Aorta (tissue), 5 donors: Measurements from ENCODE around the gene SYNPR. TPM values are rescaled to one million over a fixed set of nuclear protein-coding genes. Genes with fewer than 3 reads are reported as not detected.

Source experiments
- ATAC-seq: fragments of 200-7000 bp; cut with Tn5 transposase; one replicate; pipeline ENCODE4 v1.9.1; 2022; ENCODE audit warnings: moderate library complexity; ENCODE audit not compliant: low FRiP score
- DNase-seq, 2 donors: peaks; one replicate each; pipeline ENCODE4 v3.0.0-alpha.2; 2020
- H3K27ac ChIP-seq, 2 donors: one replicate each; pipeline ENCODE4 v1.5.1; 2013; ENCODE audit warnings: low read length in 2 of 2, mild to moderate bottlenecking in 2 of 2, moderate library complexity in 2 of 2, control low read depth in 1 of 2, inconsistent platforms in 1 of 2, low read depth in 1 of 2
- H3K27me3 ChIP-seq, 2 donors: one replicate each; pipeline ENCODE4 v1.6.1; 2013; ENCODE audit warnings: control low read depth in 1 of 2, low read length in 1 of 2, mild to moderate bottlenecking in 1 of 2, moderate library complexity in 1 of 2; ENCODE audit not compliant: insufficient read depth in 2 of 2, control insufficient read depth in 1 of 2
- H3K36me3 ChIP-seq, 2 donors: one replicate each; pipeline ENCODE4 v1.6.1; 2013; ENCODE audit warnings: control low read depth in 1 of 2, low read length in 1 of 2, mild to moderate bottlenecking in 1 of 2; ENCODE audit not compliant: insufficient read depth in 2 of 2, control insufficient read depth in 1 of 2
- H3K4me1 ChIP-seq, 2 donors: one replicate each; pipeline ENCODE4 v1.6.1; 2013; ENCODE audit warnings: low read length in 2 of 2, control low read depth in 1 of 2, mild to moderate bottlenecking in 1 of 2, moderate library complexity in 1 of 2; ENCODE audit not compliant: insufficient read depth in 2 of 2, control insufficient read depth in 1 of 2
- H3K4me3 ChIP-seq, 2 donors: one replicate each; pipeline ENCODE4 v1.5.1; 2013; ENCODE audit warnings: low read length in 2 of 2, control low read depth in 1 of 2, mild to moderate bottlenecking in 1 of 2
- H3K9me3 ChIP-seq: one replicate; pipeline ENCODE4 v1.6.1; 2013; ENCODE audit warnings: mild to moderate bottlenecking, low read length; ENCODE audit not compliant: control insufficient read depth
- WGBS, 2 donors: extraction: QIAGEN DNeasy Blood & Tissue Kit; methylation state at CpG; one replicate each; pipeline ENCODE4 v1.1.7; 2013; 5-methylcytosine and 5-hydroxymethylcytosine counted together
- intact Hi-C, 2 donors: fragments of 100-400 bp; cut with DNase I; formaldehyde crosslinking; loops; one replicate each; pipeline versions ENCODE4 v1.14.2 to v1.15.0; 2022
- polyA plus RNA-seq, 2 donors: library from polyadenylated mRNA; stranded (reverse); fragments of 200-250 nt; gene quantifications; one replicate each; pipeline ENCODE4 v1.2.3, GENCODE V29; 2013
- total RNA-seq, 2 donors: library from RNA; stranded (reverse); fragmentation: NEBNext Ultra II Directional; extraction: Animal tissue kit (Norgen Biotek cat#: 25700); gene quantifications; one replicate each; pipeline ENCODE4 v1.2.1, GENCODE V29; 2021
- donor health status: healthy with polysubstance abuse.
- donor health status: Bipolar disorder and iron deficiency.
- donor health status: DM: no; HTN: no; CAD: no.
- donor health status: DM: no; HTN: no; CAD: no.
- donor health status: DM: yes; HTN: yes; CAD: no.

The SYNPR gene
- total and polyA plus RNA-seq, 4 donors = not detected

DNA sequence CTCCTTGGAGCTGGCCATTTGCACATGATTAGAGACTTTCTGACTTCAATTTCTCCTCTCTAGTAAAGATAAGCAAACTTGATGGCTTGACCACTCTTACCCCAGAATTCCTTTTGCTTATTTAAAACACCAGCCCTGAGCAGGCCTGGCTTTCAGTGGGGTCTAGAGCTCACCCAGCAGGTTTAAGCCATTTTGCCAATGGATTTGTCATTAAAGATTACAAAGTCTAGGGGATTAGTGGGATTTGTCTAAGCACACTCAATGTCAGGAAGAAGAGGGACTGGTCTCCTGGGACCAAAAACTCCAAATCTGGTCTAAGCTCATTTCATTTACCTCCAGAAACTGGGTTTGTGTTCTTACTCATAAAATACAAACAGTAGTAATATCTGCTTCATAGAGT, 317.1 kb downstream of the SYNPR start:
- no peaks in the 10 kb centered on the region for H3K27me3 ChIP-seq
- ATAC-seq (no peak), DNase-seq (no peak)
- intact Hi-C loops = no loop called here
- H3K36me3 ChIP-seq = no peaks in the 10 kb centered on the region
- H3K4me3 ChIP-seq = no peak overlapping the region
- no peak overlapping the region for H3K27ac ChIP-seq
- H3K9me3 ChIP-seq = no peaks in the 10 kb centered on the region
- no peaks in the 10 kb centered on the region for H3K4me1 ChIP-seq

- Histone ChIP-seq H3K27me3 (no peaks in the 10 kb centered on the region), H3K4me1 (no peaks in the 10 kb centered on the region), H3K4me3 (no peak overlapping the region), H3K9me3 (no peaks in the 10 kb centered on the region), H3K27ac (no peak overlapping the region), H3K36me3 (no peaks in the 10 kb centered on the region)
- intact Hi-C loops = no loop called here
- DNase-seq (no peak), ATAC-seq (no peak)
- 89 to 90% methylated on average over 2 of the region's 2 CpGs for WGBS, 2 donors
These were observed 318.9 kb downstream of the SYNPR start for GRCh38 chr3:63597019-63597418.

- intact Hi-C loops = no loop called here
- no peaks in the 10 kb centered on the region for H3K4me1 ChIP-seq
- 34 to 45% methylated on average over 3 of the region's 3 CpGs for WGBS, 2 donors
- H3K36me3 ChIP-seq = no peaks in the 10 kb centered on the region
- ATAC-seq = no peak
- H3K27me3 ChIP-seq = no peaks in the 10 kb centered on the region
- H3K27ac ChIP-seq = no peak overlapping the region
- peaks cover 1% of the 10 kb centered on the region for H3K9me3 ChIP-seq
- no peak overlapping the region for H3K4me3 ChIP-seq
- DNase-seq = no peak
These were observed 329.6 kb downstream of the SYNPR start for GRCh38 chr3:63607716-63608115.

DNA sequence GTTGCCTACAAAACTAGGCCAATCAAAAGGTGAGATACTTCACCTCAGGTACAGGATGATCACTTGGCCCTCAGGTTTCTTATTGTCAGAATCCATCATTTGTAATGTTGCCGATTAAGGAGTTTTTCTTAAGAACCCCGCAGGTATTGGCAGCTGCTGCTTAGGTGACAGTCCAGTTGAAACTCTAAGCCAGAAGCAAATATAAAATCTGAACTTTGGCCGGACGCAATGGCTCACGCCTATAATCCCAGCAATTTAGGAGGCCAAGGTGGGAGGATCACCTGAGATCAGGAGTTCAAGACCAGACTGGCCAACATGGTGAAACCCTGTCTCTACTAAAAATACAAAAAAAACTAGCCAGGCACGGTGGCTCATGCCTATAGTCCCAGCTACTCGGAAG, 331.3 kb downstream of the SYNPR start:
- Histone ChIP-seq H3K9me3 (peaks cover 1% of the 10 kb centered on the region), H3K27ac (no peak overlapping the region), H3K36me3 (no peaks in the 10 kb centered on the region), H3K4me1 (no peaks in the 10 kb centered on the region), H3K4me3 (no peak overlapping the region), H3K27me3 (no peaks in the 10 kb centered on the region)
- no peak for ATAC-seq
- no peak for DNase-seq
- intact Hi-C loops = no loop called here
- 86 to 88% methylated on average over 7 of the region's 7 CpGs for WGBS, 2 donors

DNA sequence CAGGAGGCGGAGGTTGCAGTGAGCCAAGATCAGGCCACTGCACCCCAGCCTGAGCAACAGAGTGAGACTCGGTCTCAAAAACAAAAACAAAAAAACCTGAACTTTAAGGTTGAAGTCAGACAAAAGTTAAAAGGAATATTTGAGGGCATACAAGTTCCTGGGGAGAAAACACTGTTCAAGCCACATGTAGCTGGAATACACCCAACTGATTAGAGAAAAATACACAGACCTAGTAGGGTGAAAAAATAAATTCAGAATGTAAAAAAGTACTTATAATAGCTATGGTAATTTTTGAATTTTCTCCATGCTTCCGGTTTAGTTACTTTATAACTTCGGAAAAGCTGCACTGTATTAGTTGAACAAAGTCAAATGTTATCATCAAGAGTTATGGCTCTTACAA, 331.7 kb downstream of the SYNPR start:
- intact Hi-C loops = no loop called here
- ATAC-seq = no peak
- WGBS, 2 donors = 81 to 86% methylated on average over 4 of the region's 4 CpGs

DNA sequence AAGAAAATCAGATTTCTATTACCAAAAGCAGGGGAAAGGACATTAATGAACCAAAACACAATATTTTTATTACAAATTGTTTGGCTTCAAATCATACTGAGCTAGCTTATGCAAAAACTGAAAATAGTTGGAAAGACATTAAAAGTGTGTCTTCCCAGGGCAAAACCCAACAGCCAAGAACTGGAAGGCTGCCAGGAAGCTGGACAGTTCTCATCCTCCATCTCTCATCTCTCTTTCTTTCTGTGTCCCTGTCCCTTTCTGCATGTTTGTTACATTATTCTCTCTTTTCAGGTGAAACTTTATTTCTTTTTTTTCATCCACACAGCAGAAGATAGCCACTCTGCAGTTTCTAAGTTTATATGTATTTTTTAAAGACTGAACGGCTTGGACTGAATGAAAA, 333.3 kb downstream of the SYNPR start:
- WGBS, 2 donors = 86 to 94% methylated on average over 1 of the region's 1 CpG
- H3K27me3 ChIP-seq = no peaks in the 10 kb centered on the region
- no peak overlapping the region for H3K27ac ChIP-seq
- ATAC-seq (no peak), DNase-seq (no peak)
- intact Hi-C loops = no loop called here
- no peaks in the 10 kb centered on the region for H3K36me3 ChIP-seq
- no peaks in the 10 kb centered on the region for H3K9me3 ChIP-seq
- H3K4me3 ChIP-seq = no peak overlapping the region
- H3K4me1 ChIP-seq = no peaks in the 10 kb centered on the region

More for the DNA sequence above, 331.7 kb downstream of the SYNPR start:
- no peak for DNase-seq
- no peaks in the 10 kb centered on the region for H3K4me1 ChIP-seq
- no peaks in the 10 kb centered on the region for H3K36me3 ChIP-seq
- no peaks in the 10 kb centered on the region for H3K27me3 ChIP-seq
- no peak overlapping the region for H3K4me3 ChIP-seq
- peaks cover 1% of the 10 kb centered on the region for H3K9me3 ChIP-seq
- no peak overlapping the region for H3K27ac ChIP-seq

DNA sequence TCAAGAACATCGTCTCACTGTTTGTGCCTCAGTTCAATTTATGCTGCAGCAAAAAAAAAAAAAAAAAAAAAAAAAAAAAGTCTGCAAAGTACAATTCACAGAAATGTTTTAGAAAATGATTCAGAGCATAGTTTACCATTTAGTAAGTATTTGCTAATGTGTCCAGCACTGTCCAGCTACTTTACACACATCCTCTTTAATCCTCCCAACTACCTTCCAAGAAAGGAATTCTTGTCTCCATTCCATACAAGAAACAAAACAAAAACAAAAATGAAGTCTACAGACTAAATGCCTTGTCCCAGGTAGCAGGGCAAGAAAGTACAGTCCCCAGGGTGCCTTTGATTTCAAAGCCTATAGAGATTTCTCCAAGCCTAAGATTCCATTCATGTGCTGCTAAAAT, 335.5 kb downstream of the SYNPR start:
- Histone ChIP-seq H3K36me3 (no peaks in the 10 kb centered on the region), H3K9me3 (no peaks in the 10 kb centered on the region)
- intact Hi-C loops = no loop called here

DNA sequence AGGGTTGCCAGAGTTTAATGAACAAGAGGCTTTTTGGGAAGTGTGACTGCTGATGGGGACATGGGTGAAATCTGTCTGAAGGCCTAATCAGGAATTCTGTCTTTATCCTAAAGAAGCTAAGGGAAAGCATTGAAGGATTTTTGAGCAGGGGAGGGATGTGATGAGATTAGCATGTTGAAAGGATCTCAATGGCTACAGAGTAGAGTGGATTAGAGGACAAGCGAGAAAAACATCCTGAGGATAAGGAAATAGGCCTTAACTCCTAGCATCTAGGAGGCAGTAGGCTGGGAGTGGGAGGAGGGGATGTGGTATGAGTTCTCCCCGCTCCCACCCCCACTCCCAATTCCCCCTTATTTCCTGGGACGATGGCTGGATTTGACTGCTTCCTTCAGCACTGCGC, 339.3 kb downstream of the SYNPR start:
- H3K27me3 ChIP-seq = no peaks in the 10 kb centered on the region
- WGBS, 2 donors = 69 to 72% methylated on average over 4 of the region's 4 CpGs
- DNase-seq (no peak), ATAC-seq (no peak)
- no peaks in the 10 kb centered on the region for H3K36me3 ChIP-seq
- intact Hi-C loops = no loop called here
- no peaks in the 10 kb centered on the region for H3K4me1 ChIP-seq
- no peak overlapping the region for H3K4me3 ChIP-seq
- no peak overlapping the region for H3K27ac ChIP-seq
- no peaks in the 10 kb centered on the region for H3K9me3 ChIP-seq

More for the DNA sequence above, 335.5 kb downstream of the SYNPR start:
- ATAC-seq = no peak
- WGBS, 2 donors = 38 to 52% methylated on average over 1 of the region's 1 CpG
- Histone ChIP-seq H3K27me3 (no peaks in the 10 kb centered on the region), H3K4me3 (no peak overlapping the region), H3K27ac (no peak overlapping the region), H3K4me1 (no peaks in the 10 kb centered on the region)
- DNase-seq = no peak

GRCh38 chr3:63624941-63625560, 346.9 kb downstream of the SYNPR start:
- no peaks in the 10 kb centered on the region for H3K4me1 ChIP-seq
- no peak overlapping the region for H3K27ac ChIP-seq
- no peaks in the 10 kb centered on the region for H3K27me3 ChIP-seq
- WGBS, 2 donors = 12% methylated on average over 8 of the region's 8 CpGs
- no peaks in the 10 kb centered on the region for H3K36me3 ChIP-seq
- ATAC-seq (no peak), DNase-seq (no peak)
- no peaks in the 10 kb centered on the region for H3K9me3 ChIP-seq
- H3K4me3 ChIP-seq = no peak overlapping the region
- intact Hi-C loops = no loop called here
